OCI-LY1 (cell line): Measurements from ENCODE around the gene RANBP10.

ENCODE experiments used
- H2AFZ ChIP-seq: fragments of 200-600 bp; sonication (generic), shearing (Covaris generic); 2 replicates; pipeline ENCODE4 v1.6.0; 2014; ENCODE audit warnings: antibody characterized with exemption, mild to moderate bottlenecking, low read length
- H3F3A ChIP-seq: fragments of 200-600 bp; sonication (generic), shearing (Covaris generic); 2 replicates; pipeline ENCODE4 v1.6.0; 2014; ENCODE audit warnings: mild to moderate bottlenecking, antibody characterized with exemption, low read length, moderate library complexity; ENCODE audit not compliant: insufficient read depth
- H3K27ac ChIP-seq: fragments of 200-600 bp; sonication (generic); 2 replicates; pipeline ENCODE4 v1.5.1; 2014; ENCODE audit warnings: low read length, mixed run types, mild to moderate bottlenecking, low read depth; ENCODE audit not compliant: poor library complexity, severe bottlenecking
- H3K27me3 ChIP-seq: fragments of 200-600 bp; sonication (generic); 2 replicates; pipeline ENCODE4 v1.6.0; 2014; ENCODE audit warnings: antibody characterized with exemption, mild to moderate bottlenecking, low read length, moderate library complexity; ENCODE audit not compliant: insufficient read depth
- H3K36me3 ChIP-seq: fragments of 200-600 bp; sonication (generic); 2 replicates; pipeline ENCODE4 v1.6.1; 2014; ENCODE audit warnings: mild to moderate bottlenecking, antibody characterized with exemption, low read length, moderate library complexity, mixed read lengths; ENCODE audit not compliant: insufficient read depth
- H3K4me1 ChIP-seq: fragments of 200-600 bp; sonication (generic); 2 replicates; pipeline ENCODE4 v1.5.1; 2014; ENCODE audit warnings: mild to moderate bottlenecking, low read length, moderate library complexity; ENCODE audit not compliant: insufficient read depth, severe bottlenecking
- H3K4me2 ChIP-seq: fragments of 200-600 bp; sonication (generic), shearing (Covaris generic); 2 replicates; pipeline ENCODE4 v1.6.1; 2014; ENCODE audit warnings: low read length
- H3K4me3 ChIP-seq: fragments of 200-600 bp; sonication (generic); 2 replicates; pipeline ENCODE4 v1.5.1; 2014; ENCODE audit warnings: low read length, low read depth, mild to moderate bottlenecking, mixed read lengths; ENCODE audit not compliant: poor library complexity, severe bottlenecking
- H3K79me2 ChIP-seq: fragments of 200-600 bp; shearing (Covaris generic); 2 replicates; pipeline ENCODE4 v1.6.1; 2016; ENCODE audit warnings: mixed run types, low read length, mixed read lengths; ENCODE audit not compliant: insufficient read depth
- H3K9ac ChIP-seq: fragments of 200-600 bp; sonication (generic), shearing (Covaris generic); 2 replicates; pipeline ENCODE4 v1.6.1; 2014; ENCODE audit warnings: mild to moderate bottlenecking, low read length, mixed read lengths
- H3K9me2 ChIP-seq: fragments of 200-600 bp; sonication (generic), shearing (Covaris generic); 2 replicates; pipeline ENCODE4 v1.6.1; 2014; ENCODE audit warnings: low read depth, mild to moderate bottlenecking, low read length, mixed read lengths
- H3K9me3 ChIP-seq: fragments of 200-600 bp; shearing (Covaris generic); 2 replicates; pipeline ENCODE4 v1.6.1; 2014; ENCODE audit warnings: low read length, mixed read lengths
- H4K20me1 ChIP-seq: fragments of 200-600 bp; sonication (generic), shearing (Covaris generic); 2 replicates; pipeline ENCODE4 v1.6.0; 2016; ENCODE audit warnings: mild to moderate bottlenecking, low read length; ENCODE audit not compliant: insufficient read depth
- EZH2 ChIP-seq: fragments of 200-600 bp; sonication (generic), shearing (Covaris generic); IDR thresholded peaks from 2 replicates; pipeline ENCODE4 v1.8.0; 2017; ENCODE audit warnings: borderline replicate concordance, mixed run types, mild to moderate bottlenecking, antibody characterized with exemption, low read length, moderate library complexity, mixed read lengths
- TF ChIP-seq, protein P1 (sequence below): fragments of 200-600 bp; sonication (generic), shearing (Covaris generic); IDR thresholded peaks from 2 replicates; pipeline ENCODE4 v1.5.1; 2017; ENCODE audit warnings: mild to moderate bottlenecking, antibody characterized with exemption, low read length, moderate library complexity, mixed read lengths

The RANBP10 gene

DNA sequence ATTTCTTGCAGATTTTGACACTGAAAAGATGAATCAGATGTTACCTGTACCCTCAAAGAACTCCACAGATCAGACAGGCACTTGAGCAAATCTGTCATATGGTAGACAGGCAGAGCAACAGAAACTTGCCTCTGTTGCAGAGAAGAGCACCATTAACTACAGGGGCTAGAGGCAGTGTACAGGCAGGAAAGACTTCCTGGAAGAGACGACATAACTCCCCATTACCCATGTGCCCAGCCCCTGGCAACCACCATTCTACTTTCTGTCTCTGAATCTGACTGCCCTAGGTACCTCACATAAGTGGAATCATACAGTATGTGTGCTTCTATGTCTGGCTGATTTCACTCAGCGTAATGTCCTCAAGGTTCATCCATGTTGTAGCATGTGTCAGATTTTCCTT, 102.7 kb downstream of the RANBP10 start:
- Histone ChIP-seq H3K9me3 (no peaks in the 10 kb centered on the region), H3K4me3 (no peak overlapping the region), H3K27ac (no peak overlapping the region), H3K36me3 (peaks cover 11% of the 10 kb centered on the region), H3K79me2 (peaks cover 38% of the 10 kb centered on the region), H2AFZ (no peak overlapping the region), H3K9ac (no peak overlapping the region; the same call in 1 of the 2 replicates), H3K9me2 (no peaks in the 10 kb centered on the region), H4K20me1 (no peaks in the 10 kb centered on the region), H3F3A (no peaks in the 10 kb centered on the region), H3K4me2 (no peak overlapping the region), H3K4me1 (peaks cover 9% of the 10 kb centered on the region), H3K27me3 (no peaks in the 10 kb centered on the region)
- TF ChIP-seq, protein P1, sequence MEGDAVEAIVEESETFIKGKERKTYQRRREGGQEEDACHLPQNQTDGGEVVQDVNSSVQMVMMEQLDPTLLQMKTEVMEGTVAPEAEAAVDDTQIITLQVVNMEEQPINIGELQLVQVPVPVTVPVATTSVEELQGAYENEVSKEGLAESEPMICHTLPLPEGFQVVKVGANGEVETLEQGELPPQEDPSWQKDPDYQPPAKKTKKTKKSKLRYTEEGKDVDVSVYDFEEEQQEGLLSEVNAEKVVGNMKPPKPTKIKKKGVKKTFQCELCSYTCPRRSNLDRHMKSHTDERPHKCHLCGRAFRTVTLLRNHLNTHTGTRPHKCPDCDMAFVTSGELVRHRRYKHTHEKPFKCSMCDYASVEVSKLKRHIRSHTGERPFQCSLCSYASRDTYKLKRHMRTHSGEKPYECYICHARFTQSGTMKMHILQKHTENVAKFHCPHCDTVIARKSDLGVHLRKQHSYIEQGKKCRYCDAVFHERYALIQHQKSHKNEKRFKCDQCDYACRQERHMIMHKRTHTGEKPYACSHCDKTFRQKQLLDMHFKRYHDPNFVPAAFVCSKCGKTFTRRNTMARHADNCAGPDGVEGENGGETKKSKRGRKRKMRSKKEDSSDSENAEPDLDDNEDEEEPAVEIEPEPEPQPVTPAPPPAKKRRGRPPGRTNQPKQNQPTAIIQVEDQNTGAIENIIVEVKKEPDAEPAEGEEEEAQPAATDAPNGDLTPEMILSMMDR, result no peak
- TF ChIP-seq EZH2, result no peak

DNA sequence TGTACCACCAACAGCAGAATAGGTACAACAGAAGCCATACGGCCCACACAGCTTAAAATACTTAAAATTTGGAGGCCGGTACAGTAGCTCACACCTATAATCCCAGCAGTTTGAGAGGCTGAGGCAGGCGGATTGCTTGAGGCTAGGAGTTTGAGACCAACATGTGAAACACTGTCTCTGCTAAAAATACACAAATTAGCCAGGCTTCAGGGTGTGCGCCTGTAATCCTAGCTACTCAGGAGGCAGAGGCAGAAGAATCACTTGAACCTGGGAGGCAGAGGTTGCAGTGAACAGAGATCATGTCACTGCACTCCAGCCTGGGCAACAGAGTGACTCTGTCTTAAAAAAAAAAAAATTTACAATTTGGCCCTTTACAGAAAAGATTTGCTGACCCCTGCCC, 104.2 kb downstream of the RANBP10 start:
- Histone ChIP-seq H3K4me1 (peaks cover 9% of the 10 kb centered on the region), H3K79me2 (peaks cover 23% of the 10 kb centered on the region), H3K27ac (no peak overlapping the region), H3F3A (no peaks in the 10 kb centered on the region), H3K9me2 (no peaks in the 10 kb centered on the region), H3K4me3 (no peak overlapping the region), H3K36me3 (peaks cover 22% of the 10 kb centered on the region), H3K9me3 (no peaks in the 10 kb centered on the region), H4K20me1 (no peaks in the 10 kb centered on the region), H3K4me2 (no peak overlapping the region), H2AFZ (no peak overlapping the region), H3K9ac (no peak overlapping the region), H3K27me3 (no peaks in the 10 kb centered on the region)
- TF ChIP-seq, protein P1, result no peak
- TF ChIP-seq EZH2, result no peak

DNA sequence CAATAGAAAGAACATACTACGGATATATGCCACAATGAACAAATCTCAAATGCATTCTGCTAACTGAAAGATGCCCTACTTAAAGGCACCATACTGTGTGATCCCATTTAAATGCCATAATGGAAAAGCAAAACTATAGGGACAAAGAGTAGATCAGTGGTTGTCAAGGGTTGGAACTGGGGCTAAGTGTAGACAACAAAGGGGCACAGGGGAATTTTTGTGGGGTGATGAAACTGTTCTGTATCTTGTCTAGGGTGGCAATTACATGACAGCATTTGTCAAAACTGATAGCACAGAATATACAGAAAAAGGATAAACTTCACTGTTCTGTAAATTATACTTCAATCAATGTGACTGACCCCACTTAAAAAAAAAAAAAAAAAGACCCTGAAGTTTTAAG, 104.9 kb downstream of the RANBP10 start:
- peaks cover 20% of the 10 kb centered on the region for H3K79me2 ChIP-seq

More for the DNA sequence above, 104.9 kb downstream of the RANBP10 start:
- Histone ChIP-seq H3K9me3 (no peaks in the 10 kb centered on the region), H3K9ac (no peak overlapping the region), H3K4me1 (peaks cover 9% of the 10 kb centered on the region), H3K9me2 (no peaks in the 10 kb centered on the region), H3K27me3 (no peaks in the 10 kb centered on the region), H2AFZ (no peak overlapping the region), H3K27ac (no peak overlapping the region), H3K36me3 (peaks cover 22% of the 10 kb centered on the region), H3F3A (no peaks in the 10 kb centered on the region), H3K4me2 (no peak overlapping the region), H4K20me1 (no peaks in the 10 kb centered on the region), H3K4me3 (no peak overlapping the region)
- TF ChIP-seq, protein P1, result no peak
- TF ChIP-seq EZH2, result no peak
